H1 (cell line): ENCODE data around the gene SLC24A1. TPM values are rescaled to one million over a fixed set of nuclear protein-coding genes. Genes with fewer than 3 reads are reported as not detected.

Experiments
- CTCF ChIA-PET: fragments of 300-600 bp; sonication (Branson Sonifier 250); formaldehyde crosslinking; loops from one replicate; lab custom pipeline; 2021; ENCODE audit not compliant: partially characterized antibody; lab: Charles Lee
- POLR2A ChIA-PET: fragments of 300-600 bp; sonication (Branson Sonifier 250); formaldehyde crosslinking; loops from one replicate; lab custom pipeline; 2021; ENCODE audit warnings: inconsistent platforms; ENCODE audit not compliant: partially characterized antibody; lab: Charles Lee
- DNase-seq, 2 experiments: peaks; one replicate each; pipeline versions ENCODE4 v3.0.0 to v3.0.0-alpha.2; 2010 to 2022; ENCODE audit warnings: low spot score in 2 of 2, low read depth in 1 of 2, mixed read lengths in 1 of 2
- FAIRE-seq: peaks from 2 replicates; lab custom pipeline; 2011; peaks lifted over from hg19 to GRCh38; lab: Jason Lieb, UNC
- H2AFZ ChIP-seq: 2 replicates; pipeline ENCODE4 v1.8.1; 2012; ENCODE audit warnings: low read length, inconsistent platforms
- H2AK5ac ChIP-seq: 2 replicates; pipeline ENCODE4 v1.6.1; 2013; ENCODE audit warnings: low read depth, low read length
- H2BK120ac ChIP-seq: replicated peaks from 2 replicates; pipeline ENCODE3; 2013; ENCODE audit warnings: low read depth, low read length, inconsistent platforms
- H2BK12ac ChIP-seq: 2 replicates; pipeline ENCODE4 v1.6.1; 2013; ENCODE audit warnings: low read depth, low read length
- H2BK15ac ChIP-seq: 2 replicates; pipeline ENCODE4 v1.6.1; 2013; ENCODE audit warnings: low read length
- H2BK20ac ChIP-seq: 2 replicates; pipeline ENCODE4 v1.6.1; 2013; ENCODE audit warnings: low read length
- H2BK5ac ChIP-seq: 2 replicates; pipeline ENCODE4 v1.6.1; 2013; ENCODE audit warnings: low read depth, low read length
- H3K14ac ChIP-seq: 2 replicates; pipeline ENCODE4 v1.6.1; 2013; ENCODE audit warnings: inconsistent platforms; ENCODE audit not compliant: insufficient read length
- H3K18ac ChIP-seq: 2 replicates; pipeline ENCODE4 v1.6.1; 2013; ENCODE audit warnings: low read length; ENCODE audit errors: extremely low read depth
- H3K23ac ChIP-seq: 2 replicates; pipeline ENCODE4 v1.6.1; 2013; ENCODE audit warnings: inconsistent platforms; ENCODE audit not compliant: insufficient read length
- H3K23me2 ChIP-seq: 2 replicates; pipeline ENCODE4 v1.6.1; 2013; ENCODE audit warnings: low read depth, low read length
- H3K27ac ChIP-seq: 2 replicates; pipeline ENCODE4 v1.6.1; 2011; ENCODE audit warnings: low read depth, low read length, inconsistent platforms
- H3K27me3 ChIP-seq, 4 experiments: replicated peaks in 1 of 4; 1 replicate in 1 of 4; 2 replicates in 3 of 4; pipeline versions ENCODE4 v1.6.1 to v1.8.1; 2011 to 2013; ENCODE audit warnings: low read length in 3 of 4, mild to moderate bottlenecking in 3 of 4, inconsistent platforms in 2 of 4, mixed read lengths in 2 of 4, moderate library complexity in 1 of 4; ENCODE audit not compliant: control insufficient read depth in 3 of 4, insufficient read depth in 3 of 4; ENCODE audit errors: extremely low read depth in 1 of 4
- H3K36me3 ChIP-seq, 4 experiments: 2 replicates each; pipeline versions ENCODE4 v1.6.1 to v1.8.1; 2011 to 2013; ENCODE audit warnings: mild to moderate bottlenecking in 4 of 4, low read length in 3 of 4, moderate library complexity in 2 of 4, control low read depth in 1 of 4, inconsistent platforms in 1 of 4; ENCODE audit not compliant: insufficient read depth in 4 of 4, control insufficient read depth in 2 of 4
- H3K4ac ChIP-seq: replicated peaks from 2 replicates; pipeline ENCODE3; 2013; ENCODE audit warnings: low read length, low read depth, mixed read lengths, inconsistent platforms; ENCODE audit not compliant: insufficient read length
- H3K4me1 ChIP-seq, 4 experiments: replicated peaks in 1 of 4; 1 replicate in 1 of 4; 2 replicates in 3 of 4; pipeline versions ENCODE4 v1.6.1 to v1.8.1; 2011 to 2013; ENCODE audit warnings: low read length in 3 of 4, inconsistent platforms in 2 of 4, mixed read lengths in 1 of 4; ENCODE audit not compliant: insufficient read depth in 4 of 4, control insufficient read depth in 3 of 4
- H3K4me2 ChIP-seq, 2 experiments: 2 replicates each; pipeline versions ENCODE4 v1.6.1 to v1.8.1; 2011 to 2013; ENCODE audit warnings: low read depth in 2 of 2, low read length in 2 of 2, control low read depth in 1 of 2, inconsistent platforms in 1 of 2, mild to moderate bottlenecking in 1 of 2; ENCODE audit not compliant: insufficient read depth in 1 of 2
- H3K4me3 ChIP-seq, 4 experiments: fragments of 200-600, 300-600 bp in 1 of 4; sonication (generic), shearing (Covaris generic), sonication (Bioruptor Twin) in 1 of 4; 2 replicates each; pipeline versions ENCODE4 v1.5.1 to v1.8.1; 2011 to 2016; ENCODE audit warnings: low read length in 4 of 4, low read depth in 3 of 4, control low read depth in 2 of 4, inconsistent platforms in 2 of 4, mild to moderate bottlenecking in 2 of 4, mixed read lengths in 1 of 4, moderate library complexity in 1 of 4; ENCODE audit not compliant: insufficient read depth in 2 of 4; ENCODE audit errors: extremely low read depth in 1 of 4
- H3K56ac ChIP-seq: replicated peaks from 2 replicates; pipeline ENCODE3; 2013; ENCODE audit warnings: low read depth, mild to moderate bottlenecking, mixed read lengths, low read length, inconsistent platforms; ENCODE audit not compliant: insufficient read length
- H3K79me1 ChIP-seq: 2 replicates; pipeline ENCODE4 v1.6.1; 2013; ENCODE audit warnings: low read depth, low read length, control low read depth
- H3K79me2 ChIP-seq, 2 experiments: 2 replicates each; pipeline versions ENCODE4 v1.6.1 to v1.8.1; 2012 to 2013; ENCODE audit warnings: low read length in 2 of 2, mild to moderate bottlenecking in 2 of 2, inconsistent platforms in 1 of 2; ENCODE audit not compliant: insufficient read depth in 2 of 2, control insufficient read depth in 1 of 2
- H3K9ac ChIP-seq, 4 experiments: replicated peaks in 1 of 4; 1 replicate in 1 of 4; 2 replicates in 3 of 4; pipeline versions ENCODE4 v1.6.1 to v1.8.1; 2011 to 2013; ENCODE audit warnings: low read depth in 3 of 4, low read length in 3 of 4, control low read depth in 2 of 4, mild to moderate bottlenecking in 2 of 4, moderate library complexity in 2 of 4, inconsistent platforms in 1 of 4; ENCODE audit errors: extremely low read depth in 1 of 4
- H3K9me3 ChIP-seq, 2 experiments: 2 replicates each; pipeline versions ENCODE4 v1.6.1 to v1.8.1; 2012 to 2013; ENCODE audit warnings: mild to moderate bottlenecking in 2 of 2, moderate library complexity in 2 of 2, control low read depth in 1 of 2, inconsistent platforms in 1 of 2, low read depth in 1 of 2, low read length in 1 of 2, mixed read lengths in 1 of 2; ENCODE audit not compliant: insufficient read depth in 2 of 2
- H4K20me1 ChIP-seq, 2 experiments: replicated peaks in 1 of 2; 2 replicates each; pipeline versions ENCODE3 to v1.8.1; 2011 to 2013; ENCODE audit warnings: inconsistent platforms in 2 of 2, low read length in 2 of 2, mild to moderate bottlenecking in 1 of 2; ENCODE audit not compliant: insufficient read depth in 2 of 2, control insufficient read depth in 1 of 2
- H4K5ac ChIP-seq: 2 replicates; pipeline ENCODE4 v1.6.1; 2013; ENCODE audit warnings: low read length, low read depth, mixed read lengths, inconsistent platforms; ENCODE audit not compliant: insufficient read length
- H4K8ac ChIP-seq: 2 replicates; pipeline ENCODE4 v1.8.0; 2013; ENCODE audit warnings: mild to moderate bottlenecking, moderate library complexity, low read length, inconsistent platforms; ENCODE audit not compliant: insufficient read depth; ENCODE audit errors: extremely low read depth
- H4K91ac ChIP-seq: replicated peaks from 2 replicates; pipeline ENCODE3; 2013; ENCODE audit warnings: low read length, mixed read lengths, inconsistent platforms; ENCODE audit not compliant: insufficient read length
- CBX8 ChIP-seq: fragments of 300-800, 300-1000 bp; sonication (generic); IDR thresholded peaks from 2 replicates; pipeline ENCODE4 v1.7.1; 2016; ENCODE audit warnings: low read depth, low read length, borderline replicate concordance
- GTF2F1 ChIP-seq: IDR thresholded peaks from 2 replicates; pipeline ENCODE4 v1.6.1; 2012; ENCODE audit warnings: low read depth, low read length, improper control_type of control experiment, borderline replicate concordance
- HDAC6 ChIP-seq: IDR thresholded peaks from one replicate; pipeline ENCODE4 v1.7.1; 2012; ENCODE audit warnings: low read depth, mild to moderate bottlenecking, inconsistent platforms, low read length, moderate library complexity
- KDM4A ChIP-seq: IDR thresholded peaks from one replicate; pipeline ENCODE4 v1.7.1; 2012; ENCODE audit warnings: low read depth, mild to moderate bottlenecking, moderate library complexity, low read length, inconsistent platforms; ENCODE audit not compliant: severe bottlenecking
- PHF8 ChIP-seq: fragments of 200-600 bp; sonication (generic); conservative IDR thresholded peaks from 2 replicates; pipeline ENCODE4 v1.7.1; 2012; ENCODE audit warnings: low read depth, mild to moderate bottlenecking, inconsistent platforms, low read length, moderate library complexity
- POLR2AphosphoS5 ChIP-seq: IDR thresholded peaks from 2 replicates; pipeline ENCODE4 v1.6.1; 2011; ENCODE audit warnings: low read depth, low read length
- RAD21 ChIP-seq, 2 experiments: IDR thresholded peaks in 1 of 2; conservative IDR thresholded peaks in 1 of 2; 2 replicates each; pipeline ENCODE4 v1.6.1; 2011; ENCODE audit warnings: low read depth in 2 of 2, low read length in 2 of 2, improper control_type of control experiment in 1 of 2, inconsistent platforms in 1 of 2, mild to moderate bottlenecking in 1 of 2, moderate library complexity in 1 of 2
- SIX5 ChIP-seq: IDR thresholded peaks from 2 replicates; pipeline ENCODE4 v1.6.1; 2011; ENCODE audit warnings: mild to moderate bottlenecking, low read depth, low read length
- SP2 ChIP-seq: IDR thresholded peaks from 2 replicates; pipeline ENCODE4 v1.6.1; 2012; ENCODE audit warnings: mild to moderate bottlenecking, low read length, inconsistent platforms
- YY1 ChIP-seq: IDR thresholded peaks from 2 replicates; pipeline ENCODE4 v1.6.1; 2011; ENCODE audit warnings: low read depth, mild to moderate bottlenecking, low read length
- ZNF274 ChIP-seq: IDR thresholded peaks from 2 replicates; pipeline ENCODE4 v1.7.0; 2012; ENCODE audit warnings: low read length, borderline replicate concordance; ENCODE audit errors: extremely low read depth
- WGBS, 2 experiments: shearing (Covaris generic) in 1 of 2; methylation state at CpG; one replicate each; pipeline versions ENCODE4 v1.1.6 to v1.1.7; 2013 to 2015; ENCODE audit warnings: low lambda C conversion rate in 2 of 2, mixed read lengths in 2 of 2, inconsistent platforms in 1 of 2, low coverage in 1 of 2, missing lambda C conversion rate in 1 of 2; ENCODE audit not compliant: insufficient replicate concordance in 2 of 2, insufficient coverage in 1 of 2, insufficient read length in 1 of 2; ENCODE audit errors: extremely low coverage in 1 of 2, missing lambda C conversion rate in 1 of 2; 5-methylcytosine and 5-hydroxymethylcytosine counted together
- polyA plus RNA-seq, 7 experiments: library from polyadenylated mRNA; depleted of rRNA in 3 of 7; stranded (reverse) in 5 of 7; unstranded in 2 of 7; fragments of >200 nt in 5 of 7; fragments of 200-250 nt in 2 of 7; gene quantifications; 1 replicate in 5 of 7; 2 replicates in 1 of 7; 4 replicates in 1 of 7; pipeline versions ENCODE4 v1.2.1 to v1.2.3, GENCODE V29; 2011 to 2013; ENCODE audit warnings: missing spikeins in 2 of 7, mixed read lengths in 2 of 7
- total RNA-seq: library from RNA; stranded (reverse); fragmentation: NEBNext Ultra II Directional; extraction: Animal tissue kit (Norgen Biotek cat#: 25700); gene quantifications from 2 replicates; pipeline ENCODE4 v1.2.1, GENCODE V29; 2021
- TF ChIP-seq, protein P1 (sequence below), 3 experiments: IDR thresholded peaks; 1 replicate in 2 of 3; 2 replicates in 1 of 3; pipeline versions ENCODE4 v1.5.1 to v1.6.1; 2011; ENCODE audit warnings: low read length in 3 of 3, mild to moderate bottlenecking in 3 of 3, inconsistent platforms in 2 of 3, low read depth in 1 of 3, moderate library complexity in 1 of 3; ENCODE audit not compliant: insufficient read depth in 1 of 3; ENCODE audit errors: control extremely low read depth in 1 of 3

Gene SLC24A1
- total and polyA plus RNA-seq, 2 of the 8 experiments (the other 6 are each of a cell fraction or from before 2014, with no cell fraction given) = 4.9 to 6.6 TPM

DNA sequence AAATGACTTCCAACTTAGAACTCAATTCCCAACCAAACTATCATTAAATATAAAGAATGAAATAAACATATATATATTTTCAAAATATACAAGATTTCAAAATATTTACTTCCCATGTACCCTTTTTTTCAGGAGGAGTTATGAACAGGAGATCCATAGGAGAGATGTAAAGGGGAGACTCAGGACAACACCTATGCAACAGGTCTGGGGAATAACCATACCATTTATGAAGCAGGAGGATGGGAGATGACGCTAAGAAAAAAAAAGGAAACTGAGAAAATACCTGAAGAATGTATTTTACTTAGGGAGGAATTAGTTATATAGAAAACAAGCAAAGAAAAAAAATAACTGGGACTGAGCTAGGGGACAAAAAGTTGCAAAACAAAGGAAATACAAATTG, 34.6 kb upstream of the SLC24A1 start:
- Histone ChIP-seq H2BK12ac (no peak overlapping the region), H2AK5ac (no peak overlapping the region), H4K91ac (no peak overlapping the region), H4K20me1 (no peaks in the 10 kb centered on the region), H3K36me3 (peaks cover 7 to 68% (median 36%) of the 10 kb centered on the region in 4 experiments), H2AFZ (no peak overlapping the region), H3K56ac (no peak overlapping the region), H2BK15ac (no peak overlapping the region), H4K5ac (no peak overlapping the region), H3K14ac (no peak overlapping the region), H3K4ac (no peak overlapping the region), H2BK20ac (no peak overlapping the region), H2BK5ac (no peak overlapping the region), H3K4me1 (no peaks in the 10 kb centered on the region), H3K18ac (no peak overlapping the region), H3K79me2 (no peaks in the 10 kb centered on the region), H2BK120ac (no peak overlapping the region), H3K79me1 (no peaks in the 10 kb centered on the region), H3K23ac (no peak overlapping the region), H4K8ac (no peak overlapping the region), H3K4me3 (no peak overlapping the region), H3K9me3 (no peaks in the 10 kb centered on the region), H3K9ac (no peak overlapping the region), H3K4me2 (no peak overlapping the region), H3K27me3 (no peaks in the 10 kb centered on the region), H3K23me2 (no peaks in the 10 kb centered on the region), H3K27ac (no peak overlapping the region)
- 67% methylated on average over 1 of the region's 1 CpG; no CpG with 5 or more reads in 1 of the 2 experiments for WGBS, 2 experiments
- DNase-seq (no peak), FAIRE-seq (no peak)
- ChIA-PET POLR2A (interaction anchor here (0.6 kb wide), 1 partner anchor 9 kb away, joined by 3 read pairs; no protein-coding TSS in a partner anchor), CTCF (interaction anchor here (0.6 kb wide), 1 partner anchor 191 kb away, joined by 3 read pairs; no protein-coding TSS in a partner anchor)
- no peak for TF ChIP-seq RAD21 (IDR thresholded peaks at IDR 0.05 in 1 of 2, conservative IDR thresholded peaks at IDR 0.05 in 1 of 2; ENCODE audit: low read depth in 2 of 2, low read length in 2 of 2)
- TF ChIP-seq, protein P1, sequence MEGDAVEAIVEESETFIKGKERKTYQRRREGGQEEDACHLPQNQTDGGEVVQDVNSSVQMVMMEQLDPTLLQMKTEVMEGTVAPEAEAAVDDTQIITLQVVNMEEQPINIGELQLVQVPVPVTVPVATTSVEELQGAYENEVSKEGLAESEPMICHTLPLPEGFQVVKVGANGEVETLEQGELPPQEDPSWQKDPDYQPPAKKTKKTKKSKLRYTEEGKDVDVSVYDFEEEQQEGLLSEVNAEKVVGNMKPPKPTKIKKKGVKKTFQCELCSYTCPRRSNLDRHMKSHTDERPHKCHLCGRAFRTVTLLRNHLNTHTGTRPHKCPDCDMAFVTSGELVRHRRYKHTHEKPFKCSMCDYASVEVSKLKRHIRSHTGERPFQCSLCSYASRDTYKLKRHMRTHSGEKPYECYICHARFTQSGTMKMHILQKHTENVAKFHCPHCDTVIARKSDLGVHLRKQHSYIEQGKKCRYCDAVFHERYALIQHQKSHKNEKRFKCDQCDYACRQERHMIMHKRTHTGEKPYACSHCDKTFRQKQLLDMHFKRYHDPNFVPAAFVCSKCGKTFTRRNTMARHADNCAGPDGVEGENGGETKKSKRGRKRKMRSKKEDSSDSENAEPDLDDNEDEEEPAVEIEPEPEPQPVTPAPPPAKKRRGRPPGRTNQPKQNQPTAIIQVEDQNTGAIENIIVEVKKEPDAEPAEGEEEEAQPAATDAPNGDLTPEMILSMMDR (IDR thresholded peaks at IDR 0.05; ENCODE audit: control extremely low read depth in 1 of 3, insufficient read depth in 1 of 3, low read depth in 1 of 3, low read length in 3 of 3) = no peak
- no peak for TF ChIP-seq YY1
- TF ChIP-seq GTF2F1 = no peak
- no peak for TF ChIP-seq SP2
- TF ChIP-seq ZNF274 = no peak
- no peak for TF ChIP-seq POLR2AphosphoS5
- no peak for TF ChIP-seq CBX8
- no peak for TF ChIP-seq PHF8
- TF ChIP-seq SIX5 = no peak
- no peak for TF ChIP-seq KDM4A
- TF ChIP-seq HDAC6 = no peak
